AG20443 (cell line): Measurements from ENCODE around the gene DCD.
"Not testable (repeated sequence)": the region's sequence is repeated elsewhere in the genome, so short reads cannot be mapped to it uniquely, and the experiment has no call there.

ENCODE experiments used
- DNase-seq: peaks from one replicate; pipeline ENCODE4 v3.0.0; 2012; ENCODE audit warnings: low spot score, mixed read lengths

The DCD gene

DNA sequence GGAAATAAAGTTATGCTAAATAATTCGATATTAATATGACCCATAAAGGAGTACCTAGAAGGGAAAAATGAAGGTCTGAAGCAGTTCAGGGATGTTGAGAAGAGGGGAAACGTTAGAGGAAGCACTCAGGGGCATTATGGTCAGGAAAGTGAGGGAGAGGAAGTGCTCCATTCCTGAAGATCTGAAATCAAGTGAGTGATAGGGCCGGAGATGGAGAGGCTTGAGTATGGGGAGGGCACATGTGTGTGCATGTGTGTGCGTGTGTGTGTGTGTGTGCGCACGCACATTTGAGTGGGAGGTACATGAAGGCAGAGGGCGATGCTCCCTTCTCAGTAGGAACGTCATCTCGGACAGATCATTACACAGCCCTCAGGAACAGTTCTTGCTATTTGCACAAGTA is 4.9 kb upstream of the DCD start:
- no peak for DNase-seq

GRCh38 chr12:54650889-54651288 is 2.7 kb upstream of the DCD start:
- DNase-seq = no peak

DNA sequence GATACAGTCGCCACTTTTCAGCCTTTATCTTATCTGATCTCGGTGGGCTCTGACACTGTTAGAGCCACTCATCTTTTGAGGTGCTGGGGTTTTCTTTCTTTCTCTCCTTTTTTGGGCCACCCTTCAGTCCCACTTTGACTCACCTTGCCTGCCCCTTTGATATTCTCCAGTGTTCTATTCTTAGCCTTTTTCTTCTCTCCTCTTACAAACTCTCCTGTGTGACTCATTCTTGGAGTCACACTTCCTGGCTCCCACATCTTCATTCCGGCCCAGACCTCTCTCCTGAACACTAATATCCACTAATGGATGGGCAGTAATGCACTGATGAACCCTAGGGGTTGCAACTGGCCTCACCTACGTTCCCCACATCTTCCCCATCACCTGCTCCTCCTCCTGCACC is 2.2 kb upstream of the DCD start:
- no peak for DNase-seq

DNA sequence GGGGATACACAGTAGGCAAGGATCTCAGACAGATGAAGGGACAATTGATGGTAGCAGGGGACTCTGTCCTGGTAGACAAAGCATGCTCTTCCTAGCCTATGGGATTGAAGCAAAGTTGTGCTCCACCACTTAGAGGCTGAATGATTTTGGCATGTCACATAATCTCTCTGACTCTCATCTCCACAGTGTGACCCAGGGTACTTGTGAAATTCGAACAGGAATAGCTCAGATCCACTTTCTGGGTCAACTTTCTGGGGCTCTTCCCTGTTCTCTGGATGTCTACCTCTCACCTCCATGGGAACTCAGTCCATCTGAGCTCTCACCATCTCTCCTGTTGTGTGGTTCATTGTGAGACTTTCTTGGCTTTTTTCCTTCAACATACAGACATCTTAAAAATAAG is 1.7 kb upstream of the DCD start:
- DNase-seq = no peak

DNA sequence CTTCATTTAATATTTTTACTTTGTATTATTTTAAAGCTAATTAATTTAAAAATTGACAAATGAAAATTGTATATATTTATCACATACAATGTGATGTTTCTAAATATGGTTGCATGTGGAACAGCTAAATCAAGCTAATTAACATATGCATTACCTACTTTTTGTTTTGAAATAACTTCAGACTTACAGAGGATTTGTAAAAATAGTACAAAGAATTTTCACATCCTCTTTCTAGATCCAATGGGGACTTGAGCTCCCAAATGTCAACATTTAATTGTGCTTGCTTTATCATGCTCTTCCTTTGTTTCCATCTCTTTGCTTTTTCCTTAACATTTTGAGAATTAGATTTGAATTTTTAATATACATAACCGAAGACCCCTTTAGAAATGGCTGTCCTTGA is 6.6 kb downstream of the DCD start:
- DNase-seq = no peak

DNA sequence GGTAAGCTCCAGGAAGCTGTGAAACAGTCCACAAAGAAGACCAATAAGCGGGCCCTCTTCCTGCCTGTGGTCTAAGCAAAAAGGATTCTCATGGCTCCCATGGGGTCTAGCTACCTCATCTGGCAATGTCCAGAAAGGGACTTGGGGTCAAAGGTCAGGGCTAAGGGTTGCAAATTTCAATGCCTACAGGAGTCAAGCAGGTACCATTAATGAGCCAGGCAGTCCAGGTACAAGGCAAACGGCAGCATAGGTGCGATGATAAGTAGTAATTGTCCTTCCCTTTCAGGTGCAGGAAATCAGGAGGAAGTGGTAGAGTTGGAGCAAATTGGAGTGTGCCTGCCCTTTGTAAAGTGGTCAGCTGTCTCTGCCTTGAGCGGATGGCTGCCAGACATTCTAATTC is 7.1 kb downstream of the DCD start:
- no peak for DNase-seq

GRCh38 chr12:54639112-54639511 is 9.1 kb downstream of the DCD start:
- DNase-seq = not testable (repeated sequence)

- no peak for DNase-seq
Measured at GRCh38 chr12:54634795-54635194, 13.4 kb downstream of the DCD start, which contains the start of gene LACRT. Gene LACRT, minus strand, starts transcription at chr12:54634895. Its CDS starts 54 bp downstream, at chr12:54634841.

GRCh38 chr12:54631988-54632728 is 16.0 kb downstream of the DCD start:
- no peak for DNase-seq

GRCh38 chr12:54631551-54631950 is 16.6 kb downstream of the DCD start:
- DNase-seq = no peak

GRCh38 chr12:54629925-54630324 is 18.2 kb downstream of the DCD start:
- DNase-seq = no peak

- no peak for DNase-seq
Measured at GRCh38 chr12:54628186-54628846, 19.8 kb downstream of the DCD start.

GRCh38 chr12:54627304-54627703 is 20.9 kb downstream of the DCD start:
- no peak for DNase-seq

DNA sequence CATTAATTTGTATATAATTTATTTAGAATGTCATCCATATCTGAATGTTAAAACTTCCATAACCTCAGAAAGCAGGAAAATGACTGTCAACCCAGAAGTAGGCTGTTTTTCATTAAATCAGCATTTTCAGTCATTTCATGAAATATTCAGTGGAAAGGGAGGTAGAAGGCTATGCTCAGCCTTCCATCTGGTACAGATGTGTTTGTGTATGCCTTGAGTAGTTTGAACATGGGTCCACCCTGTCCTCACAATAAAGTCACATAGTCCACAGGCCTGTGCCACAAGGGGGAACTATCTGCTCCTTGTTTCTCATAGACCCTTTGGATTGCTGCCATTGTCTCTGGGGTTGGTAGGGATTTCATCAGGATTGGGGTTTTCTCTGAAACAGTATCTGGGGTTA is 22.6 kb downstream of the DCD start:
- no peak for DNase-seq

- DNase-seq = no peak
Measured at GRCh38 chr12:54624315-54625279, 23.6 kb downstream of the DCD start.

GRCh38 chr12:54622463-54623183 is 25.5 kb downstream of the DCD start:
- DNase-seq = no peak

DNA sequence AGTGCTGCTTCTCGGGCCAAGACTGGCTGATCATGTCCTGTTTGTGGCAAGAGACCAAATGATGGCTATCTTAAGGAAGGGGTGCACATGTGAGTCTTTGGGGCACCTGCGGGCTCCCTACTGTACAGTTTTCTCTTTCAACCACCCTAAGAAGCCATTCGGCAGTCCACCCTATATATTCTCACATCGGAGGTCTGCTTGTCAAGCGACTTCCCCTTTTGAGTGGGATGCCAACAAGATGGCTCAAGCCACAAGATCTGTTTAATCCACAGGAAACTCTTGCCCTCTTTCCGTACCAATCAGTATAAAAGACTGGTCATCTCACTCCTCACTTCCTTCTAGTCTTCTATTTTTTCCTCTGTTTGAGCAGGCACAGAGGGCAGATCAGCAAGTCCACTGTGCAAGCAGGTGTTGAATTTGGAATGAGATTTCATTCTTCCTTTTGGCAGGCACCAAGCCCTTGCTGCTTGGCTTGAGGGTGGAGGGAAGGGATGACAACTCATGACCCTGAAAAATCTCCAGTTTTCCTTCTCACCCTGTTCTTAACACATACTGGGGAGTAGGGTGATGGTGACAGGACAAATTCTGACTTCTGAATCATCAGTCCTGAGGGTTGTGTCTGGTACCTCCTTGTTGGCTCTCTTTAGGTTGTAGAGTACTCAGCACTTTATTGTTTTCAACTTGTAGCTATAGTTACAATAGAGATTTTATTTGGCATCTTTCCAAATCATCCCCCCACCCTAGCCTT is 31.1 kb downstream of the DCD start:
- no peak for DNase-seq

GRCh38 chr12:54612225-54612750 is 35.9 kb downstream of the DCD start:
- no peak for DNase-seq

- no peak for DNase-seq
Measured at GRCh38 chr12:54611715-54612149, 36.4 kb downstream of the DCD start.

DNA sequence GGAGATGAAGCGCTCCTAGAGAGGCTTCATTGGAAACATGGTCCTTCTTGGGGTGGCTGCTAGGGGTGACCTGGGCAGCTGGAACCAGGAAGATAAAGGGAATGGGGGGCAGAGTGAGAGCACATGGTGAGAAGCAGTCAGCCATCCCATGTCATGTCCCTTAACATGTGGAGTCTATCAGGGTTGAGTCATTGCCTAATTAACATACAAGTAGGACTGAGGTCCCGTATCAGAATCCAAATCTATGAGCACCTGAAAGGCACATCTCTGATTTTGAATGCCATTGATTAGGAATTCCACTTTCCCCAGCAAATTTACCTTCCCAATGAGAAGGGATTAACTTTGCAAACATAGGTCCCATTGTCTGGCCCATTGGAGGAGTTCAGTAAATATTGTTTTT is 39.4 kb downstream of the DCD start:
- no peak for DNase-seq

DNA sequence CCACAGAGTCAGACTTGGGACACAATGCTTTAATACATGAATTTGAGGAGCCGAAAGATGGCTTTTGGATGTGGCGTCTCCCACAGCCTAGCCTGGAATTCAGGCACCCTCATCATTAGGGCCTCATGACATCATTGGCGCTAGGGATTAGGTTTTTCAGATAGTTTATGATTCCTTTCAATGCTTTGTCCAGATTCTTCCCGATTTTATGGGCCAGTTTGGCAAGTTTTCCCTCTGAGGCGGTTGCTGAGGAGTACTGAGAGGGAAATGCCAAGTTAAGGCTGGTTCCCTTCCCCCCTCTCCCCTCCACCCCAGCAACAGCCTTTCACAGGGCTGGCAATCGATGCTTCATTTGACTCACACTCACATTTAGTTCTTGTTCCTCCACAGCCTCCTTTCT is 40.0 kb downstream of the DCD start:
- DNase-seq = no peak
